ENCODE measurements around the gene CREB3. TPM values are rescaled to one million over a fixed set of nuclear protein-coding genes. Genes with fewer than 3 reads are reported as not detected.

The CREB3 gene
- total and polyA plus RNA-seq, 2 of the 4 experiments (the other 2 are of a cell fraction), result 60.7 to 106 TPM

- peak overlapping the region; percentile 31 for H2AK9ac ChIP-seq (replicated peaks; ENCODE audit: low read depth, low read length, poor library complexity)
- peaks cover 98% of the 10 kb centered on the region for H4K20me1 ChIP-seq (ENCODE audit: insufficient read depth, low read length)
- H3K9ac ChIP-seq (ENCODE audit: low read depth, low read length), result peak overlapping the region; percentile 24; the same call in 1 of the 2 replicates
- no peak overlapping the region; the same call in 1 of the 2 replicates for H3K23ac ChIP-seq (ENCODE audit: low read depth, low read length)
- no peak overlapping the region for H2AFZ ChIP-seq (replicated peaks; ENCODE audit: low read length, poor library complexity)
- H3K36me3 ChIP-seq (ENCODE audit: control insufficient read depth, insufficient read depth, low read length), result peaks cover 67% of the 10 kb centered on the region
- H2BK120ac ChIP-seq (ENCODE audit: low read depth, low read length), result no peak overlapping the region
- in situ Hi-C loops (cut with MboI; ENCODE audit: low sequenced_read_pairs), result no loop called here
- CTCF ChIA-PET, result interaction anchor here (0.5 to 0.6 kb wide), 2 partner anchors 39 to 44 kb away, joined by 3 read pairs; no protein-coding TSS in a partner anchor
- H3K18ac ChIP-seq (ENCODE audit: low read depth, low read length), result no peak overlapping the region
- no peaks in the 10 kb centered on the region for H3K9me3 ChIP-seq (ENCODE audit: control insufficient read depth, insufficient read depth, low read length)
- ATAC-seq (ENCODE audit: low read depth) (no peak), DNase-seq (no peak)
- no peak for TF ChIP-seq FOS (IDR thresholded peaks at IDR 0.05; ENCODE audit: low read depth, low read length)
- no peak for TF ChIP-seq MAFK (IDR thresholded peaks at IDR 0.05; ENCODE audit: low read depth, low read length)
- TF ChIP-seq USF2 (IDR thresholded peaks at IDR 0.05; ENCODE audit: low read depth, low read length), result no peak
- no peak for TF ChIP-seq ELK1 (IDR thresholded peaks at IDR 0.05; ENCODE audit: borderline replicate concordance, low read depth, low read length)
- TF ChIP-seq CTCF (conservative IDR thresholded peaks at IDR 0.05; ENCODE audit: low read depth, low read length), result no peak
- TF ChIP-seq MXI1 (IDR thresholded peaks at IDR 0.05; ENCODE audit: borderline replicate concordance, low read depth, low read length), result no peak
- no peak for TF ChIP-seq BHLHE40 (IDR thresholded peaks at IDR 0.05; ENCODE audit: low read depth, low read length)
- TF ChIP-seq RAD21 (IDR thresholded peaks at IDR 0.05; ENCODE audit: low read length), result no peak
- TF ChIP-seq POLR2A (IDR thresholded peaks at IDR 0.05; ENCODE audit: low read depth, low read length), result no peak
- no peak for TF ChIP-seq NFE2L2 (IDR thresholded peaks at IDR 0.05; ENCODE audit: low read depth, low read length)
- TF ChIP-seq CHD1 (IDR thresholded peaks at IDR 0.05; ENCODE audit: low read depth, low read length), result no peak
- no peak for TF ChIP-seq SMC3 (IDR thresholded peaks at IDR 0.05; ENCODE audit: low read depth, low read length)
- no peak for TF ChIP-seq MAZ (IDR thresholded peaks at IDR 0.05; ENCODE audit: borderline replicate concordance, low read depth, low read length)
- TF ChIP-seq RFX5 (IDR thresholded peaks at IDR 0.05; ENCODE audit: low read depth, low read length), result no peak
- peak overlapping the region; percentile 11; the same call in 1 of the 2 replicates for H3K27ac ChIP-seq (ENCODE audit: insufficient read depth, low read length)
- intact Hi-C loops (cut with micrococcal nuclease), result loop anchor here (10.0 kb wide), 1 partner anchor 80 kb away; the partner anchor contains the start of gene TESK1
- H3K14ac ChIP-seq (replicated peaks; ENCODE audit: low read depth, low read length), result peak overlapping the region; percentile 22; the same call in 1 of the 2 replicates
- H3K9me1 ChIP-seq (ENCODE audit: insufficient read depth, low read length), result peaks cover 51% of the 10 kb centered on the region
- H3K4ac ChIP-seq (ENCODE audit: low read depth, low read length), result no peak overlapping the region
- peak overlapping the region; percentile 14; the same call in 1 of the 2 replicates for H3K4me2 ChIP-seq (ENCODE audit: low read depth, low read length)
- BruUV-seq (replicated peaks), result no TSS peak
- dilution Hi-C loops (cut with HindIII; ENCODE audit: low sequenced_read_pairs, unreplicated experiment), result no loop called here
- POLR2A ChIA-PET (ENCODE audit: unreplicated experiment), result interaction anchor here (2.8 to 3.8 kb wide), 2 partner anchors 15 to 24 kb away, joined by 11 to 14 read pairs; no protein-coding TSS in a partner anchor
- H3K56ac ChIP-seq (ENCODE audit: extremely low read depth, insufficient read depth, low read length), result no peak overlapping the region
- H2BK15ac ChIP-seq (ENCODE audit: low read depth, low read length), result no peak overlapping the region
- WGBS, 2 experiments (ENCODE audit: extremely low coverage in 2 of 2, insufficient read length in 1 of 2), result 100% methylated on average over 1 of the region's 10 CpGs; no CpG with 5 or more reads in 1 of the 2 experiments
- H3K27me3 ChIP-seq (ENCODE audit: control insufficient read depth, insufficient read depth, low read length), result no peaks in the 10 kb centered on the region
- no peak overlapping the region for H4K5ac ChIP-seq (ENCODE audit: low read depth, low read length)
- H4K91ac ChIP-seq (ENCODE audit: insufficient read depth, low read depth, low read length), result no peak overlapping the region
- peak overlapping the region; percentile 25 for H2BK5ac ChIP-seq (ENCODE audit: low read depth, low read length, poor library complexity, severe bottlenecking)
- no peak overlapping the region for H4K8ac ChIP-seq (ENCODE audit: low read depth in 2 of 2, low read length in 2 of 2)
- peaks cover 13 to 88% of the 10 kb centered on the region in 2 experiments for H3K79me1 ChIP-seq (ENCODE audit: low read depth in 1 of 2, low read length in 2 of 2)
- no peak overlapping the region for H2BK20ac ChIP-seq (ENCODE audit: low read depth, low read length)
- H3K4me3 ChIP-seq (ENCODE audit: insufficient read depth, low read depth, low read length), result no peak overlapping the region
- no peak overlapping the region for H2AK5ac ChIP-seq (ENCODE audit: low read depth, low read length)
- peaks cover 57% of the 10 kb centered on the region for H3K4me1 ChIP-seq (ENCODE audit: control insufficient read depth, insufficient read depth, low read length)
Measured at GRCh38 chr9:35684921-35685320, 47.5 kb upstream of the CREB3 start.

Measured in IMR-90 (cell line).